DND-41 (cell line): ENCODE data around the gene THUMPD3.

Source experiments
- CTCF ChIP-seq: IDR thresholded peaks from 2 replicates; pipeline ENCODE4 v1.5.1; 2012; ENCODE audit warnings: borderline replicate concordance, low read length, moderate library complexity, mild to moderate bottlenecking; ENCODE audit not compliant: poor library complexity, severe bottlenecking; ENCODE audit errors: extremely low read depth
- EZH2 ChIP-seq: IDR thresholded peaks from 3 replicates; pipeline ENCODE4 v1.6.1; 2012; ENCODE audit warnings: borderline replicate concordance, low read depth, mild to moderate bottlenecking, moderate library complexity, low read length, inconsistent platforms; ENCODE audit not compliant: severe bottlenecking

- TF ChIP-seq CTCF (no peak), EZH2 (no peak)
These were observed 48.4 kb downstream of the THUMPD3 start for GRCh38 chr3:9411302-9411701.
